Measurements from ENCODE around the gene NSD1. TPM values are rescaled to one million over a fixed set of nuclear protein-coding genes. Genes with fewer than 3 reads are reported as not detected.

Gene NSD1
- total RNA-seq, 1 experiment from 2014 or later = 62.2 TPM

GRCh38 chr5:177093082-177093712, 40.4 kb upstream of the NSD1 start:
- DNase-seq = no peak
- Histone ChIP-seq H3K9me2 (ENCODE audit: insufficient read depth) (no peaks in the 10 kb centered on the region), H3F3A (ENCODE audit: insufficient read depth, low read depth) (no peaks in the 10 kb centered on the region), H3K36me3 (ENCODE audit: low read depth) (no peaks in the 10 kb centered on the region), H3K27me3 (ENCODE audit: insufficient read depth, low read depth) (no peaks in the 10 kb centered on the region), H3K4me3 (no peak overlapping the region), H3K4me1 (replicated peaks; ENCODE audit: insufficient read depth) (no peaks in the 10 kb centered on the region), H3K27ac (no peak overlapping the region), H3K9me3 (ENCODE audit: insufficient read depth, low read depth) (no peaks in the 10 kb centered on the region), H4K20me1 (ENCODE audit: insufficient read depth) (no peaks in the 10 kb centered on the region), H2AFZ (no peak overlapping the region), H3K79me2 (ENCODE audit: low read depth) (no peaks in the 10 kb centered on the region), H3K4me2 (no peak overlapping the region)
- POLR2A ChIA-PET (ENCODE audit: unreplicated experiment) = no interaction called here
- TF ChIP-seq EZH2 (IDR thresholded peaks at IDR 0.05; ENCODE audit: low read depth) = no peak
- TF ChIP-seq, protein P1, sequence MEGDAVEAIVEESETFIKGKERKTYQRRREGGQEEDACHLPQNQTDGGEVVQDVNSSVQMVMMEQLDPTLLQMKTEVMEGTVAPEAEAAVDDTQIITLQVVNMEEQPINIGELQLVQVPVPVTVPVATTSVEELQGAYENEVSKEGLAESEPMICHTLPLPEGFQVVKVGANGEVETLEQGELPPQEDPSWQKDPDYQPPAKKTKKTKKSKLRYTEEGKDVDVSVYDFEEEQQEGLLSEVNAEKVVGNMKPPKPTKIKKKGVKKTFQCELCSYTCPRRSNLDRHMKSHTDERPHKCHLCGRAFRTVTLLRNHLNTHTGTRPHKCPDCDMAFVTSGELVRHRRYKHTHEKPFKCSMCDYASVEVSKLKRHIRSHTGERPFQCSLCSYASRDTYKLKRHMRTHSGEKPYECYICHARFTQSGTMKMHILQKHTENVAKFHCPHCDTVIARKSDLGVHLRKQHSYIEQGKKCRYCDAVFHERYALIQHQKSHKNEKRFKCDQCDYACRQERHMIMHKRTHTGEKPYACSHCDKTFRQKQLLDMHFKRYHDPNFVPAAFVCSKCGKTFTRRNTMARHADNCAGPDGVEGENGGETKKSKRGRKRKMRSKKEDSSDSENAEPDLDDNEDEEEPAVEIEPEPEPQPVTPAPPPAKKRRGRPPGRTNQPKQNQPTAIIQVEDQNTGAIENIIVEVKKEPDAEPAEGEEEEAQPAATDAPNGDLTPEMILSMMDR (conservative IDR thresholded peaks at IDR 0.05) = no peak
- BruUV-seq (replicated peaks) = no TSS peak
- intact Hi-C loops (cut with micrococcal nuclease; ENCODE audit: unreplicated experiment) = no loop called here
- CTCF ChIA-PET = no interaction called here

DNA sequence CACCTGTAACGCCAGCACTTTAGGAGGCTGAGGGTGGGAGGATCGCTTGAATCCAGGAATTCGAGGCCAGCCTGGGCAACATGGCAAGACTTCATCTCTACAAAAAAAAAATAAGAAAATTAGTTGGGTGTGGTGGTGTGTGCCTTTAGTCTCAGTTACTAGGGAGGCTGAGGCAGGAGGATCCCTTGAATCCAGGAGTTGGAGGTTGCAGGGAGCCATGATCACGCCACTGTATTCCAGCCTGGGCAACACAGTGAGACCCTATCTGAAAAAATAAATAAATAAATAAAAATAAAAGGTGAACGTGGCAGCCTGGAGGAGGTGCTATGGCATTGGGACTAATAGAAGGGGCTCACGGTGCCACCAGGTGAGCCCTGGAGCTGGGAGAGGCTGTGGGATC, 39.8 kb upstream of the NSD1 start:
- Histone ChIP-seq H3K4me1 (replicated peaks; ENCODE audit: insufficient read depth) (no peaks in the 10 kb centered on the region), H3K27me3 (ENCODE audit: insufficient read depth, low read depth) (no peaks in the 10 kb centered on the region), H4K20me1 (ENCODE audit: insufficient read depth) (no peaks in the 10 kb centered on the region), H3F3A (ENCODE audit: insufficient read depth, low read depth) (no peaks in the 10 kb centered on the region), H3K27ac (no peak overlapping the region), H2AFZ (no peak overlapping the region), H3K4me2 (no peak overlapping the region), H3K36me3 (ENCODE audit: low read depth) (no peaks in the 10 kb centered on the region), H3K4me3 (no peak overlapping the region), H3K79me2 (ENCODE audit: low read depth) (no peaks in the 10 kb centered on the region), H3K9me2 (ENCODE audit: insufficient read depth) (no peaks in the 10 kb centered on the region), H3K9me3 (ENCODE audit: insufficient read depth, low read depth) (no peaks in the 10 kb centered on the region)
- intact Hi-C loops (cut with micrococcal nuclease; ENCODE audit: unreplicated experiment) = no loop called here
- POLR2A ChIA-PET (ENCODE audit: unreplicated experiment) = no interaction called here
- BruUV-seq (replicated peaks) = no TSS peak
- CTCF ChIA-PET = no interaction called here
- DNase-seq = no peak
- TF ChIP-seq EZH2 (IDR thresholded peaks at IDR 0.05; ENCODE audit: low read depth) = no peak
- TF ChIP-seq, protein P1 (conservative IDR thresholded peaks at IDR 0.05) = no peak

GRCh38 chr5:177094224-177095087, 39.1 kb upstream of the NSD1 start:
- H3K27me3 ChIP-seq (ENCODE audit: insufficient read depth, low read depth) = no peaks in the 10 kb centered on the region
- CTCF ChIA-PET = no interaction called here
- no TSS peak for BruUV-seq (replicated peaks)

More at GRCh38 chr5:177094224-177095087, 39.1 kb upstream of the NSD1 start:
- intact Hi-C loops (cut with micrococcal nuclease; ENCODE audit: unreplicated experiment) = no loop called here
- no peak for DNase-seq
- H3K27ac ChIP-seq = no peak overlapping the region
- H3K4me1 ChIP-seq (replicated peaks; ENCODE audit: insufficient read depth) = no peaks in the 10 kb centered on the region
- no peak overlapping the region for H2AFZ ChIP-seq
- no peaks in the 10 kb centered on the region for H3K79me2 ChIP-seq (ENCODE audit: low read depth)
- POLR2A ChIA-PET (ENCODE audit: unreplicated experiment) = no interaction called here
- no peak for TF ChIP-seq EZH2 (IDR thresholded peaks at IDR 0.05; ENCODE audit: low read depth)
- TF ChIP-seq, protein P1 (conservative IDR thresholded peaks at IDR 0.05) = no peak
- no peaks in the 10 kb centered on the region for H3F3A ChIP-seq (ENCODE audit: insufficient read depth, low read depth)
- no peaks in the 10 kb centered on the region for H3K9me3 ChIP-seq (ENCODE audit: insufficient read depth, low read depth)
- no peak overlapping the region for H3K4me2 ChIP-seq
- no peaks in the 10 kb centered on the region for H3K36me3 ChIP-seq (ENCODE audit: low read depth)
- no peaks in the 10 kb centered on the region for H3K9me2 ChIP-seq (ENCODE audit: insufficient read depth)
- H4K20me1 ChIP-seq (ENCODE audit: insufficient read depth) = no peaks in the 10 kb centered on the region
- no peak overlapping the region for H3K4me3 ChIP-seq
